Epidermal melanocyte (primary cell): ENCODE results near the gene CDK5RAP3.

Experiments
- DNase-seq: peaks from one replicate; pipeline ENCODE4 v3.0.0; 2011; ENCODE audit warnings: low spot score; ENCODE audit not compliant: insufficient read length

Gene CDK5RAP3

GRCh38 chr17:47949197-47949759 lies 21.6 kb upstream of the CDK5RAP3 start:
- peak; percentile 67 for DNase-seq

- DNase-seq: no peak
Measured at GRCh38 chr17:47949946-47950345, 21.0 kb upstream of the CDK5RAP3 start.

- no peak for DNase-seq
Measured at GRCh38 chr17:47950448-47950847, 20.5 kb upstream of the CDK5RAP3 start.

GRCh38 chr17:47952171-47953021 lies 18.5 kb upstream of the CDK5RAP3 start:
- no peak for DNase-seq

GRCh38 chr17:47953909-47954308 lies 17.0 kb upstream of the CDK5RAP3 start:
- no peak for DNase-seq

GRCh38 chr17:47955497-47956461 lies 15.1 kb upstream of the CDK5RAP3 start:
- no peak for DNase-seq

- no peak for DNase-seq
Measured at GRCh38 chr17:47956791-47957590, 13.9 kb upstream of the CDK5RAP3 start.

- DNase-seq: no peak
Measured at GRCh38 chr17:47957591-47958490, 13.1 kb upstream of the CDK5RAP3 start, which contains the start of gene PRR15L. TSS of gene PRR15L (minus strand) at chr17:47957883. CDS start at chr17:47953234, 4,649 bp downstream.

GRCh38 chr17:47959825-47960655 lies 10.9 kb upstream of the CDK5RAP3 start:
- no peak for DNase-seq

- no peak for DNase-seq
Measured at GRCh38 chr17:47961406-47961805, 9.5 kb upstream of the CDK5RAP3 start.

GRCh38 chr17:47962901-47963300 lies 8.0 kb upstream of the CDK5RAP3 start:
- DNase-seq: no peak

GRCh38 chr17:47964856-47965255 lies 6.1 kb upstream of the CDK5RAP3 start:
- no peak for DNase-seq

- DNase-seq: no peak
Measured at GRCh38 chr17:47966079-47966519, 4.8 kb upstream of the CDK5RAP3 start.

GRCh38 chr17:47967607-47968252 lies 3.2 kb upstream of the CDK5RAP3 start:
- DNase-seq: no peak

GRCh38 chr17:47968836-47969235 lies 2.1 kb upstream of the CDK5RAP3 start:
- no peak for DNase-seq

GRCh38 chr17:47969930-47970724 lies 786 bp upstream of the CDK5RAP3 start:
- no peak for DNase-seq

- DNase-seq: no peak
Measured at GRCh38 chr17:47973541-47973940, 2.6 kb downstream of the CDK5RAP3 start.
